ENCODE results near the gene DBH.

The DBH gene

GRCh38 chr9:133696071-133696472 is 59.9 kb downstream of the DBH start:
- DNase-seq, result no peak

GRCh38 chr9:133699546-133699945 is 63.4 kb downstream of the DBH start:
- no peak for DNase-seq

GRCh38 chr9:133700819-133701320 is 64.7 kb downstream of the DBH start:
- peak in 2 of 56 donors; percentile 55 to 74 for DNase-seq

- peak in 36 of 56 donors; percentile 24 to 84 (median 52) for DNase-seq
These were observed 65.3 kb downstream of the DBH start for GRCh38 chr9:133701321-133701980.

GRCh38 chr9:133701981-133702797 is 66.0 kb downstream of the DBH start:
- peak in 16 of 56 donors; percentile 17 to 57 (median 34) for DNase-seq

- no peak for DNase-seq
These were observed 66.8 kb downstream of the DBH start for GRCh38 chr9:133702798-133703590.

- DNase-seq, result no peak
These were observed 67.6 kb downstream of the DBH start for GRCh38 chr9:133703591-133704399.

- no peak for DNase-seq
These were observed 68.6 kb downstream of the DBH start for GRCh38 chr9:133704711-133705181.

GRCh38 chr9:133705576-133705975 is 69.4 kb downstream of the DBH start:
- DNase-seq, result no peak

GRCh38 chr9:133706307-133707050 is 70.3 kb downstream of the DBH start:
- DNase-seq, result no peak

GRCh38 chr9:133707065-133707762 is 71.1 kb downstream of the DBH start:
- DNase-seq, result peak in 11 of 56 donors; percentile 17 to 57 (median 33)

GRCh38 chr9:133707763-133708245 is 71.6 kb downstream of the DBH start:
- no peak for DNase-seq

GRCh38 chr9:133708246-133709014 is 72.3 kb downstream of the DBH start:
- no peak for DNase-seq
